IMR-90 (cell line): ENCODE results near the gene PPP1R12B. TPM values are rescaled to one million over a fixed set of nuclear protein-coding genes. Genes with fewer than 3 reads are reported as not detected.
"Not testable (repeated sequence)": the region's sequence is repeated elsewhere in the genome, so short reads cannot be mapped to it uniquely, and the experiment has no call there.

Experiments used
- ATAC-seq: fragments of 200-7000 bp; cut with Tn5 transposase; 2 replicates; pipeline ENCODE4 v1.9.1; 2020; ENCODE audit warnings: low read depth, mild to moderate bottlenecking, moderate library complexity
- BruUV-seq: library from RNA; stranded (reverse); fragments of 400-500 nt; replicated peaks from 2 replicates; lab custom pipeline; 2021; lab: Mats Ljungman, UMichigan
- CTCF ChIA-PET: fragments of 300-600 bp; formaldehyde crosslinking; extraction: SDS; loops from one replicate; lab custom pipeline; 2021; ENCODE audit warnings: antibody characterized with exemption; lab: Yijun Ruan, JAX
- POLR2A ChIA-PET: fragments of 300-600 bp; sonication (Branson Sonifier 250); formaldehyde crosslinking; loops from one replicate; lab custom pipeline; 2022; ENCODE audit warnings: antibody characterized with exemption; ENCODE audit not compliant: unreplicated experiment; lab: Charles Lee
- DNase-seq: peaks from one replicate; pipeline ENCODE4 v3.0.0; 2013
- H2AFZ ChIP-seq: replicated peaks from 2 replicates; pipeline ENCODE3; 2013; ENCODE audit warnings: low read length, mild to moderate bottlenecking; ENCODE audit not compliant: poor library complexity
- H2AK5ac ChIP-seq: 2 replicates; pipeline ENCODE4 v1.6.1; 2013; ENCODE audit warnings: low read depth, low read length, inconsistent platforms
- H2AK9ac ChIP-seq: replicated peaks from 2 replicates; pipeline ENCODE3; 2013; ENCODE audit warnings: mild to moderate bottlenecking, low read depth, low read length, moderate library complexity; ENCODE audit not compliant: poor library complexity
- H2BK120ac ChIP-seq: 2 replicates; pipeline ENCODE4 v1.6.1; 2013; ENCODE audit warnings: low read depth, low read length, inconsistent platforms
- H2BK15ac ChIP-seq: 3 replicates; pipeline ENCODE4 v1.6.1; 2013; ENCODE audit warnings: low read depth, low read length, inconsistent platforms
- H2BK20ac ChIP-seq: 2 replicates; pipeline ENCODE4 v1.6.1; 2013; ENCODE audit warnings: low read depth, mild to moderate bottlenecking, inconsistent platforms, low read length, moderate library complexity
- H2BK5ac ChIP-seq: 2 replicates; pipeline ENCODE4 v1.6.1; 2013; ENCODE audit warnings: mild to moderate bottlenecking, low read depth, low read length, inconsistent platforms; ENCODE audit not compliant: poor library complexity, severe bottlenecking
- H3K14ac ChIP-seq: replicated peaks from 2 replicates; pipeline ENCODE4 v1.6.1; 2013; ENCODE audit warnings: low read depth, low read length, inconsistent platforms
- H3K18ac ChIP-seq: 2 replicates; pipeline ENCODE4 v1.6.1; 2013; ENCODE audit warnings: low read depth, low read length, control low read depth
- H3K23ac ChIP-seq: 2 replicates; pipeline ENCODE4 v1.6.1; 2013; ENCODE audit warnings: low read depth, low read length, inconsistent platforms
- H3K27ac ChIP-seq: 2 replicates; pipeline ENCODE4 v1.5.1; 2013; ENCODE audit warnings: mild to moderate bottlenecking, control low read depth, low read length; ENCODE audit not compliant: insufficient read depth
- H3K27me3 ChIP-seq: 2 replicates; pipeline ENCODE4 v1.6.1; 2013; ENCODE audit warnings: low read length; ENCODE audit not compliant: control insufficient read depth, insufficient read depth
- H3K36me3 ChIP-seq: 2 replicates; pipeline ENCODE4 v1.6.1; 2013; ENCODE audit warnings: low read length, mixed read lengths; ENCODE audit not compliant: control insufficient read depth, insufficient read depth
- H3K4ac ChIP-seq: 2 replicates; pipeline ENCODE4 v1.6.1; 2013; ENCODE audit warnings: low read depth, low read length, inconsistent platforms
- H3K4me1 ChIP-seq: 2 replicates; pipeline ENCODE4 v1.6.1; 2013; ENCODE audit warnings: low read length, mixed read lengths; ENCODE audit not compliant: control insufficient read depth, insufficient read depth
- H3K4me2 ChIP-seq: 2 replicates; pipeline ENCODE4 v1.6.1; 2013; ENCODE audit warnings: low read depth, mild to moderate bottlenecking, control low read depth, low read length, moderate library complexity
- H3K4me3 ChIP-seq: 2 replicates; pipeline ENCODE4 v1.5.1; 2013; ENCODE audit warnings: low read depth, mild to moderate bottlenecking, control low read depth, low read length, moderate library complexity; ENCODE audit not compliant: insufficient read depth
- H3K56ac ChIP-seq: 2 replicates; pipeline ENCODE4 v1.6.1; 2013; ENCODE audit warnings: low read length, inconsistent platforms; ENCODE audit not compliant: insufficient read depth; ENCODE audit errors: extremely low read depth
- H3K79me1 ChIP-seq, 2 experiments: 2 replicates each; pipeline ENCODE4 v1.6.1; 2013; ENCODE audit warnings: low read length in 2 of 2, inconsistent platforms in 1 of 2, low read depth in 1 of 2
- H3K9ac ChIP-seq: 2 replicates; pipeline ENCODE4 v1.6.1; 2013; ENCODE audit warnings: low read depth, low read length, control low read depth
- H3K9me1 ChIP-seq: 2 replicates; pipeline ENCODE4 v1.6.1; 2013; ENCODE audit warnings: low read length, inconsistent platforms; ENCODE audit not compliant: insufficient read depth
- H3K9me3 ChIP-seq: 2 replicates; pipeline ENCODE4 v1.6.1; 2013; ENCODE audit warnings: low read length; ENCODE audit not compliant: control insufficient read depth, insufficient read depth
- H4K20me1 ChIP-seq: 2 replicates; pipeline ENCODE4 v1.6.1; 2013; ENCODE audit warnings: low read length, inconsistent platforms; ENCODE audit not compliant: insufficient read depth
- H4K5ac ChIP-seq: 2 replicates; pipeline ENCODE4 v1.6.1; 2013; ENCODE audit warnings: mild to moderate bottlenecking, low read depth, low read length, control low read depth
- H4K8ac ChIP-seq, 2 experiments: 2 replicates each; pipeline ENCODE4 v1.6.1; 2013; ENCODE audit warnings: low read depth in 2 of 2, low read length in 2 of 2, control low read depth in 1 of 2, inconsistent platforms in 1 of 2
- H4K91ac ChIP-seq: 2 replicates; pipeline ENCODE4 v1.6.1; 2013; ENCODE audit warnings: low read depth, low read length, inconsistent platforms; ENCODE audit not compliant: insufficient read depth
- RAD21 ChIP-seq: IDR thresholded peaks from 2 replicates; pipeline ENCODE4 v1.6.1; 2012; ENCODE audit warnings: low read length, improper control_type of control experiment
- SMC3 ChIP-seq: fragments of 150-350 bp; IDR thresholded peaks from 2 replicates; pipeline ENCODE4 v1.6.1; 2016; ENCODE audit warnings: low read depth, mild to moderate bottlenecking, antibody characterized with exemption, low read length, moderate library complexity
- WGBS, 2 experiments: methylation state at CpG; one replicate each; pipeline versions ENCODE4 v1.1.5 to v1.1.7; 2013; ENCODE audit warnings: missing lambda C conversion rate in 2 of 2; ENCODE audit not compliant: insufficient read length in 1 of 2; ENCODE audit errors: extremely low coverage in 2 of 2; 5-methylcytosine and 5-hydroxymethylcytosine counted together
- dilution Hi-C: fragments of 300-500 bp; cut with HindIII; formaldehyde crosslinking; loops from one replicate; pipeline ENCODE4 v1.14.3; 2018; ENCODE audit warnings: low sequenced_read_pairs; ENCODE audit not compliant: unreplicated experiment
- in situ Hi-C: fragments of 300-500 bp; cut with MboI; formaldehyde crosslinking; loops from 3 replicates; pipeline ENCODE4 v1.14.3; 2019; ENCODE audit warnings: low sequenced_read_pairs, inconsistent platforms, mixed read lengths
- intact Hi-C: fragments of 100-400 bp; cut with micrococcal nuclease; formaldehyde crosslinking; loops from 2 replicates; pipeline ENCODE4 v1.10.0; 2022
- polyA plus RNA-seq, 3 experiments: library from polyadenylated mRNA; depleted of rRNA; stranded (reverse); fragments of >200 nt; gene quantifications; 2 replicates each; pipeline ENCODE4 v1.2.3, GENCODE V29; 2012; ENCODE audit warnings: low replicate concordance in 1 of 3
- total RNA-seq: library from RNA; depleted of rRNA; stranded (reverse); fragments of >200 nt; gene quantifications from 2 replicates; pipeline ENCODE4 v1.2.3, GENCODE V29; 2012
- TF ChIP-seq, protein P1 (sequence below): conservative IDR thresholded peaks from 2 replicates; pipeline ENCODE4 v1.5.1; 2012; ENCODE audit warnings: mild to moderate bottlenecking, low read depth, low read length, improper control_type of control experiment

PPP1R12B gene
- total and polyA plus RNA-seq, 2 of the 4 experiments (the other 2 are of a cell fraction), result 8.5 to 12.0 TPM

DNA sequence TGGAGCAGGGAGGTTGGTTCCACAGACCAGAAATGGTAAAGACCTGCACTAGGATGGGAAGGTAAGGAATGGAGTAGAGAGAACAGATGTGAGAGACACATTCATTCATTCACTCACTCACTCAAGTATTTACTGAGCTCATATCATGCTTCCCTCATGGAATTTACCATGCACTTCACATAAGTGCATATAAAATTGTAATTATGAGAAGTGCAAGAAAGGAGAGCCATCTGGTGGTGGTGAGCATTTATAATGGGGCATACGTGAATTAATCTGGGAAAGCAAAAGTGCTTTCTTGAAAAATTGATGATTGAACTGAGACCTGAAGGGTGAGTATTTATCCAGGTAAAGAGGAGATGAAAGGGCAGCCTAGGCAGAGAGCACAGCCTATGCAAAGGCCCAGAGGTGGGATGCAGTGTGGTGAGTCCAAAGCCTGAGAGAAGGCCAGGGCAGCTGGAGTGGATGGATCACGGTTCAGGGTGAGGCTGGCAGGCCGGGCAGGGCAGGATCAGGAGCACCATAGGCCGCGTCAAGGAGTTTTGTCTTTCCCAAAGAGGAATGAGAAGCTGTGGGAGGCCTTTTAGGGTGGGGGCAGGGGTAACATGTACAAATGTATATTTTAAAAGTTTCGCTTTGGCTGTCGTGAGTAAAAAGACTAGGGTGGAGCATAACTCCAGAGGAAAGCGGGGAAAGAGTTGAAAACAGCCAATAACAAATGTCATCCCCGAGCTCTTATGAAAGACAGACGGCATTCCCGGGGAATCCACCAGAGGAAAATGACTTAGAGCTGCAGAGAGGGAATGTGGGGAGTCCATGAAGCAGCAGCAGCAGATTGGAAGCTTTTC lies 266.1 kb downstream of the PPP1R12B start:
- WGBS, 2 experiments, result no CpG with 5 or more reads among the region's 11 CpGs
- intact Hi-C loops, H3K27me3 ChIP-seq, H3K36me3 ChIP-seq, dilution Hi-C loops, H3K9me3 ChIP-seq, H3K79me1 ChIP-seq, H3K9ac ChIP-seq, BruUV-seq, POLR2A ChIA-PET, H4K20me1 ChIP-seq, H3K4me3 ChIP-seq: not testable (repeated sequence)
- Histone ChIP-seq H4K91ac (peak overlapping the region; percentile 88), H3K27ac (peak overlapping the region; percentile 54; the same call in 1 of the 2 replicates), H4K8ac (peak overlapping the region in 1 of 2 experiments; percentile 82; a peak in 3 of 4 replicates), H2BK20ac (peak overlapping the region; percentile 96), H3K14ac (peak overlapping the region; percentile 90), H2AK9ac (peak overlapping the region; percentile 76), H2BK120ac (peak overlapping the region; percentile 90), H2BK5ac (peak overlapping the region; percentile 36), H3K56ac (peak overlapping the region; percentile 5; the same call in 1 of the 2 replicates), H3K4ac (peak overlapping the region; percentile 95), H3K18ac (peak overlapping the region; percentile 61; the same call in 1 of the 2 replicates), H3K9me1 (peaks cover 28% of the 10 kb centered on the region), H2BK15ac (peak overlapping the region; percentile 81; the same call in 2 of the 3 replicates), H4K5ac (peak overlapping the region; percentile 70), H3K4me2 (peak overlapping the region; percentile 13; the same call in 1 of the 2 replicates), H3K4me1 (peaks cover 28% of the 10 kb centered on the region), H2AFZ (peak overlapping the region; percentile 77), H3K23ac (peak overlapping the region; percentile 89), H2AK5ac (peak overlapping the region; percentile 91)
- in situ Hi-C loops, result loop anchor here (10.0 kb wide), 1 partner anchor 270 kb away; the partner anchor contains the start of genes PPP1R12B and UBE2T
- peak; percentile 46 for TF ChIP-seq SMC3
- TF ChIP-seq, protein P1, sequence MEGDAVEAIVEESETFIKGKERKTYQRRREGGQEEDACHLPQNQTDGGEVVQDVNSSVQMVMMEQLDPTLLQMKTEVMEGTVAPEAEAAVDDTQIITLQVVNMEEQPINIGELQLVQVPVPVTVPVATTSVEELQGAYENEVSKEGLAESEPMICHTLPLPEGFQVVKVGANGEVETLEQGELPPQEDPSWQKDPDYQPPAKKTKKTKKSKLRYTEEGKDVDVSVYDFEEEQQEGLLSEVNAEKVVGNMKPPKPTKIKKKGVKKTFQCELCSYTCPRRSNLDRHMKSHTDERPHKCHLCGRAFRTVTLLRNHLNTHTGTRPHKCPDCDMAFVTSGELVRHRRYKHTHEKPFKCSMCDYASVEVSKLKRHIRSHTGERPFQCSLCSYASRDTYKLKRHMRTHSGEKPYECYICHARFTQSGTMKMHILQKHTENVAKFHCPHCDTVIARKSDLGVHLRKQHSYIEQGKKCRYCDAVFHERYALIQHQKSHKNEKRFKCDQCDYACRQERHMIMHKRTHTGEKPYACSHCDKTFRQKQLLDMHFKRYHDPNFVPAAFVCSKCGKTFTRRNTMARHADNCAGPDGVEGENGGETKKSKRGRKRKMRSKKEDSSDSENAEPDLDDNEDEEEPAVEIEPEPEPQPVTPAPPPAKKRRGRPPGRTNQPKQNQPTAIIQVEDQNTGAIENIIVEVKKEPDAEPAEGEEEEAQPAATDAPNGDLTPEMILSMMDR, result peak; percentile 47
- TF ChIP-seq RAD21, result peak; percentile 50
- DNase-seq (peak; percentile 40), ATAC-seq (peak; percentile 40)
- CTCF ChIA-PET, result interaction anchor here (0.7 to 1.7 kb wide), 3 partner anchors 15 to 109 kb away, joined by 3 to 6 read pairs (median 4); no protein-coding TSS in a partner anchor

DNA sequence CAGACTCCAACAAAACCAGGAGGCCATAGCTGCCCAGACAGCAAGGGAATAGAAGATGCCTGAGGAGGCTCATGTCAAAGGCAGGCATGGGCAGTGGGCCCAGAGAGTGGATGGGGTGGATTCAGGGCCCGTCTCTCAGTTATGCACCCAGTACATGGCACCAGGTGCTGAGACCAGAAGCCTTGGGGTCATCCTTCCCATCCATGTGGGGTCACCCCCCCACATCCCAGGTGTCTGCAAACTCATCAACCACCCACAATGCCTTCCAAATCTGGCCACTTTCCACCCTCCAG lies 266.7 kb downstream of the PPP1R12B start:
- intact Hi-C loops, POLR2A ChIA-PET, DNase-seq, H3K9ac ChIP-seq, H3K27me3 ChIP-seq, H4K20me1 ChIP-seq, H3K79me1 ChIP-seq, BruUV-seq, H3K36me3 ChIP-seq, H3K56ac ChIP-seq, dilution Hi-C loops, H4K5ac ChIP-seq, H3K4me3 ChIP-seq, H3K9me3 ChIP-seq, H2AK9ac ChIP-seq: not testable (repeated sequence)
- peak overlapping the region; percentile 61; the same call in 1 of the 2 replicates for H3K18ac ChIP-seq
- CTCF ChIA-PET, result interaction anchor here (0.8 to 1.7 kb wide), 2 partner anchors 15 to 20 kb away, joined by 3 to 6 read pairs; no protein-coding TSS in a partner anchor
- H3K27ac ChIP-seq, result peak overlapping the region; percentile 41; the same call in 1 of the 2 replicates
- peak overlapping the region; percentile 27; the same call in 1 of the 3 replicates for H2BK15ac ChIP-seq
- H4K8ac ChIP-seq, result peak overlapping the region; percentile 60 to 82; a peak in 2 of 4 replicates
- peak overlapping the region; percentile 87; the same call in 1 of the 2 replicates for H2AK5ac ChIP-seq
- H2BK120ac ChIP-seq, result peak overlapping the region; percentile 90
- H3K4ac ChIP-seq, result peak overlapping the region; percentile 95
- H3K9me1 ChIP-seq, result peaks cover 28% of the 10 kb centered on the region
- peak overlapping the region; percentile 30; the same call in 1 of the 2 replicates for H3K4me2 ChIP-seq
- peak overlapping the region; percentile 90 for H3K14ac ChIP-seq
- H2BK5ac ChIP-seq, result peak overlapping the region; percentile 30
- peaks cover 28% of the 10 kb centered on the region for H3K4me1 ChIP-seq
- H2AFZ ChIP-seq, result peak overlapping the region; percentile 75
- H2BK20ac ChIP-seq, result peak overlapping the region; percentile 96
- WGBS, 2 experiments, result no CpG with 5 or more reads among the region's 1 CpG
- peak overlapping the region; percentile 89 for H3K23ac ChIP-seq
- in situ Hi-C loops, result loop anchor here (10.0 kb wide), 1 partner anchor 270 kb away; the partner anchor contains the start of genes PPP1R12B and UBE2T
- peak; percentile 8 for ATAC-seq
- H4K91ac ChIP-seq, result peak overlapping the region; percentile 88
